ENCODE measurements around the gene BTBD9. TPM values are rescaled to one million over a fixed set of nuclear protein-coding genes. Genes with fewer than 3 reads are reported as not detected.

The BTBD9 gene
- total RNA-seq, 1 donor from 2014 or later = 47.9 TPM

- H3K4me1 ChIP-seq = no peaks in the 10 kb centered on the region
- DNase-seq = no peak
- ATAC-seq = no peak
- TF ChIP-seq CTCF (IDR thresholded peaks at IDR 0.05) = no peak
- intact Hi-C loops (cut with DNase I) = no loop called here
- H3K27ac ChIP-seq = no peak overlapping the region
- H3K36me3 ChIP-seq = peaks cover 5% of the 10 kb centered on the region
- no peak overlapping the region for H3K4me3 ChIP-seq
- no peaks in the 10 kb centered on the region for H3K9me3 ChIP-seq
- no peaks in the 10 kb centered on the region for H3K27me3 ChIP-seq
These were observed 17.2 kb upstream of the BTBD9 start for GRCh38 chr6:38656896-38657295.

- peaks cover 5% of the 10 kb centered on the region for H3K36me3 ChIP-seq
- no peaks in the 10 kb centered on the region for H3K4me1 ChIP-seq
- no peak for ATAC-seq
- intact Hi-C loops (cut with DNase I) = no loop called here
- H3K4me3 ChIP-seq = no peak overlapping the region
- no peak for DNase-seq
- TF ChIP-seq CTCF (IDR thresholded peaks at IDR 0.05) = no peak
- no peak overlapping the region for H3K27ac ChIP-seq
- no peaks in the 10 kb centered on the region for H3K9me3 ChIP-seq
- no peaks in the 10 kb centered on the region for H3K27me3 ChIP-seq
These were observed 14.5 kb upstream of the BTBD9 start for GRCh38 chr6:38654263-38654662.

DNA sequence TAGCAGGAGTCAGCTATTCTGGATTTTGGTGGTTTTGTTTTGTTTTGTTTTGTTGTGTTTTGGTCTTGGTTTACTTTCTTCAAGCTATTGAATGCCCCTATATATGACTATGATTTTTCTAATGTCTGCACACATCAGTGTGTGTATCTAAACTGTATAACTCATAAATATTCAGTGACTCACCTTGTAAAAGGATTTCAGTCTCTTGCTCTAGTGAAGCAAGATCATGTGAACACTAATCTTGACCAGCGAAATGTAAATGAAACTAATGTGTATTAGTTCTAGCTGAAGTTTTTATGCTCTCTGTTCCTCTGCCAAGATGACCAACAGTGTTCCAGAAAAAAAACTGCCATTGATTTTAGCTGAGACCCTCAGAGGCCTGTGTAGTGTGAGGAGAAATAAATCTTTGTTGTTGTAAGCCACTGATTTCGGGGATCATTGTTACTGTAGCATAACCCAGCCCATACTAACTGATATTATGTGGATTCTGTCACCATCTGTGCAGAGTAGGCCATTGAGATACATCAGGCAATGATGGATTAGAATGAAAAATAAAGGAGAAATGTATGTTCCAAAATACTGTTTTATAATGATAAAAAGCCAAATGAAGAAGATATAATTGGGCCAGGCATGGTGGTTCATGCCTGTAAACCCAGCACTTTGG is 11.5 kb upstream of the BTBD9 start:
- Histone ChIP-seq H3K4me3 (no peak overlapping the region), H3K9me3 (no peaks in the 10 kb centered on the region), H3K36me3 (no peaks in the 10 kb centered on the region), H3K27me3 (no peaks in the 10 kb centered on the region), H3K27ac (no peak overlapping the region), H3K4me1 (no peaks in the 10 kb centered on the region)
- no peak for TF ChIP-seq CTCF (IDR thresholded peaks at IDR 0.05)
- DNase-seq (no peak), ATAC-seq (no peak)
- intact Hi-C loops (cut with DNase I) = no loop called here

DNA sequence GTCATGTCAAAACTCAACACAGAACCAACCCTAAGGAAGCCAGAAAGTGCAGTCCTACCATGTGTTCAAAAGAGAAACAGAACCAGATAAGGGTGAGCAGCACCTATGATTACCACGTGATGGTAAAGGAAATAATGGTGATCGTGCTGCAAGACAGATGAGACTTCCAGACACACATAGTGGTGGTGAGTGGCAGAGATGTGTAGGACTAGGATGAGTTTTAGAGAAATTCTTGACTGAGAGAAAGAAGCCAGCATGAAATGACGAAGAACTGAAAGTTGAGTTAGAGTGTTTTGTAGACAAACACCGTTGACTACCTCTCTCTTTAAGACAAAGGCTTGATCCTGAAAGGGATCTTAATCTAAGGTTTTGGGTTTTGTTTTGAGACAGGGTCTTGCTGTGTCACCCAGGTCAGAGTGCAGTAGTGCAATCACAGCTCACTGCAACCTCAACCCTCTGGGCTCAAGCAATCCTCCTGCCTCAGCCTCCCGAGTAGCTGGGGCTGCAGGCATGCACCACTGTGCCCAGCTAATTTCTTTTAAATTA is 10.6 kb upstream of the BTBD9 start:
- no peaks in the 10 kb centered on the region for H3K9me3 ChIP-seq
- H3K4me1 ChIP-seq = no peaks in the 10 kb centered on the region
- H3K4me3 ChIP-seq = no peak overlapping the region
- H3K36me3 ChIP-seq = no peaks in the 10 kb centered on the region
- ATAC-seq (no peak), DNase-seq (no peak)
- H3K27ac ChIP-seq = no peak overlapping the region
- intact Hi-C loops (cut with DNase I) = no loop called here
- TF ChIP-seq CTCF (IDR thresholded peaks at IDR 0.05) = no peak
- H3K27me3 ChIP-seq = no peaks in the 10 kb centered on the region

DNA sequence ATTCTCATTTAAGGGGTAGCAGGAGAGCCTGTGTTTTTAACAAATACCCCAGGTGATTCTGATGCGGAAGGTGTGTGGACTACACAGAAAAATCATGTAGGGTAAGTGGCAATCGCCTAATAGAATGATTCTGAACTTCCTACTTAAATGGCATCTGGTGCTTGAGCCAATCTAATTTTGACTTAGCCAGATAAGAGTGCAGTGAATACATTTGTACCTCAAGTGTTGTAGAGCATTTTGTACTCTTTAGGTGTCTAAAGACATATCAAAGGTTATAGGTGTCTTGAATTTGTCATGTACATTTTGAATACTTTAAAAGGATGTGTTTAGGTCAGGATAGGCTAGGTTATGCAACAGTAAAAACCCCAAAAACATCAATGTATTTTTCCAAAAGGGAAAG is 10.0 kb upstream of the BTBD9 start:
- ATAC-seq (no peak), DNase-seq (no peak)
- Histone ChIP-seq H3K4me3 (no peak overlapping the region), H3K27me3 (no peaks in the 10 kb centered on the region), H3K36me3 (no peaks in the 10 kb centered on the region), H3K9me3 (no peaks in the 10 kb centered on the region), H3K4me1 (peaks cover 3% of the 10 kb centered on the region), H3K27ac (no peak overlapping the region)
- intact Hi-C loops (cut with DNase I) = no loop called here
- TF ChIP-seq CTCF (IDR thresholded peaks at IDR 0.05) = no peak

Measured in upper lobe of right lung (tissue), 1 donor.